Nephron progenitor cell (in vitro differentiated cells): ENCODE results near the gene UGT1A3.
"Not testable (repeated sequence)": the region's sequence is repeated elsewhere in the genome, so short reads cannot be mapped to it uniquely, and the experiment has no call there.

Experiments used
- DNase-seq: peaks from one replicate; pipeline ENCODE4 v3.0.0; 2021
- H3K27ac Mint-ChIP-seq: 2 replicates; pipeline ENCODE4 v1.8.0; 2021; ENCODE audit warnings: mild to moderate bottlenecking, moderate library complexity, mixed read lengths
- H3K27me3 Mint-ChIP-seq: 2 replicates; pipeline ENCODE4 v1.8.0; 2021; ENCODE audit warnings: mild to moderate bottlenecking, low read depth, mixed read lengths; ENCODE audit not compliant: poor library complexity
- H3K36me3 Mint-ChIP-seq: 2 replicates; pipeline ENCODE4 v1.8.0; 2021; ENCODE audit warnings: low read depth, mixed read lengths
- H3K4me1 Mint-ChIP-seq: 2 replicates; pipeline ENCODE4 v1.8.0; 2021; ENCODE audit warnings: mixed read lengths
- H3K4me3 Mint-ChIP-seq: 2 replicates; pipeline ENCODE4 v1.8.0; 2021; ENCODE audit warnings: mild to moderate bottlenecking, moderate library complexity, mixed read lengths
- H3K9me3 Mint-ChIP-seq: 2 replicates; pipeline ENCODE4 v1.8.0; 2021; ENCODE audit warnings: mild to moderate bottlenecking, moderate library complexity, mixed read lengths
- CTCF ChIP-seq: fragments of 200-600 bp; sonication (generic); IDR thresholded peaks from 2 replicates; pipeline ENCODE4 v1.5.0; 2021; ENCODE audit warnings: antibody characterized with exemption

Gene UGT1A3

GRCh38 chr2:233740870-233741269, 12.0 kb downstream of the UGT1A3 start:
- peaks cover 24% of the 10 kb centered on the region for H3K27me3 Mint-ChIP-seq
- no peak overlapping the region for H3K4me3 Mint-ChIP-seq
- H3K9me3 Mint-ChIP-seq: peaks cover 14% of the 10 kb centered on the region
- no peak for TF ChIP-seq CTCF
- DNase-seq: no peak
- no peaks in the 10 kb centered on the region for H3K36me3 Mint-ChIP-seq
- no peak overlapping the region for H3K27ac Mint-ChIP-seq
- no peaks in the 10 kb centered on the region for H3K4me1 Mint-ChIP-seq

- Mint-ChIP-seq H3K36me3 (no peaks in the 10 kb centered on the region), H3K27me3 (peaks cover 9% of the 10 kb centered on the region), H3K4me3 (no peak overlapping the region), H3K27ac (no peak overlapping the region), H3K9me3 (peaks cover 6% of the 10 kb centered on the region), H3K4me1 (no peaks in the 10 kb centered on the region)
- no peak for TF ChIP-seq CTCF
- DNase-seq: no peak
Observed at GRCh38 chr2:233743464-233744259, 14.8 kb downstream of the UGT1A3 start.

GRCh38 chr2:233745073-233745755, 16.4 kb downstream of the UGT1A3 start:
- no peak for DNase-seq

GRCh38 chr2:233745838-233746237, 17.0 kb downstream of the UGT1A3 start:
- not testable (repeated sequence) for DNase-seq, H3K27me3 Mint-ChIP-seq, H3K4me3 Mint-ChIP-seq

More at GRCh38 chr2:233745073-233745755, 16.4 kb downstream of the UGT1A3 start:
- no peak overlapping the region for H3K27ac Mint-ChIP-seq
- H3K4me3 Mint-ChIP-seq: no peak overlapping the region
- H3K9me3 Mint-ChIP-seq: peaks cover 10% of the 10 kb centered on the region
- no peaks in the 10 kb centered on the region for H3K36me3 Mint-ChIP-seq
- no peaks in the 10 kb centered on the region for H3K4me1 Mint-ChIP-seq
- H3K27me3 Mint-ChIP-seq: peaks cover 9% of the 10 kb centered on the region
- no peak for TF ChIP-seq CTCF

GRCh38 chr2:233746475-233747282, 17.8 kb downstream of the UGT1A3 start:
- TF ChIP-seq CTCF: no peak
- Mint-ChIP-seq H3K9me3 (peaks cover 24% of the 10 kb centered on the region), H3K4me1 (no peaks in the 10 kb centered on the region), H3K27ac (no peak overlapping the region), H3K36me3 (no peaks in the 10 kb centered on the region), H3K4me3 (no peak overlapping the region), H3K27me3 (peaks cover 8% of the 10 kb centered on the region)
- DNase-seq: no peak

More at GRCh38 chr2:233745838-233746237, 17.0 kb downstream of the UGT1A3 start:
- not testable (repeated sequence) for H3K27ac Mint-ChIP-seq, H3K4me1 Mint-ChIP-seq, H3K36me3 Mint-ChIP-seq
- peaks cover 16% of the 10 kb centered on the region for H3K9me3 Mint-ChIP-seq

GRCh38 chr2:233747283-233747544, 18.4 kb downstream of the UGT1A3 start:
- no peak overlapping the region for H3K27ac Mint-ChIP-seq
- peaks cover 29% of the 10 kb centered on the region for H3K9me3 Mint-ChIP-seq
- no peak for DNase-seq
- no peak overlapping the region for H3K4me3 Mint-ChIP-seq
- TF ChIP-seq CTCF: no peak
- H3K36me3 Mint-ChIP-seq: no peaks in the 10 kb centered on the region
- peaks cover 8% of the 10 kb centered on the region for H3K27me3 Mint-ChIP-seq
- no peaks in the 10 kb centered on the region for H3K4me1 Mint-ChIP-seq

GRCh38 chr2:233750689-233751088, 21.8 kb downstream of the UGT1A3 start:
- H3K36me3 Mint-ChIP-seq, H3K4me1 Mint-ChIP-seq, DNase-seq, H3K27ac Mint-ChIP-seq, H3K27me3 Mint-ChIP-seq, H3K4me3 Mint-ChIP-seq: not testable (repeated sequence)
- peaks cover 36% of the 10 kb centered on the region for H3K9me3 Mint-ChIP-seq

GRCh38 chr2:233751212-233752009, 22.6 kb downstream of the UGT1A3 start:
- not testable (repeated sequence) for H3K4me1 Mint-ChIP-seq, H3K4me3 Mint-ChIP-seq, H3K27me3 Mint-ChIP-seq, H3K27ac Mint-ChIP-seq, DNase-seq, H3K36me3 Mint-ChIP-seq
- peaks cover 36% of the 10 kb centered on the region for H3K9me3 Mint-ChIP-seq
